NT2/D1 (cell line): ENCODE results near the gene RXFP1.

Experiments used
- DNase-seq: peaks from one replicate; pipeline ENCODE4 v3.0.0-alpha.2; 2011; ENCODE audit warnings: low read depth, low spot score
- H3K27me3 ChIP-seq: 2 replicates; pipeline ENCODE4 v1.6.0; 2011; ENCODE audit warnings: mild to moderate bottlenecking; ENCODE audit not compliant: insufficient read length, insufficient read depth
- H3K36me3 ChIP-seq: 2 replicates; pipeline ENCODE4 v1.6.1; 2011; ENCODE audit warnings: mild to moderate bottlenecking, low read length, mixed read lengths; ENCODE audit not compliant: insufficient read depth, insufficient read length
- H3K4me1 ChIP-seq: 2 replicates; pipeline ENCODE4 v1.5.1; 2011; ENCODE audit not compliant: insufficient read depth, insufficient read length
- H3K4me3 ChIP-seq: 2 replicates; pipeline ENCODE4 v1.5.1; 2011; ENCODE audit warnings: low read depth; ENCODE audit not compliant: insufficient read length
- H3K9ac ChIP-seq: 2 replicates; pipeline ENCODE4 v1.6.0; 2011; ENCODE audit warnings: low read depth; ENCODE audit not compliant: insufficient read length
- H3K9me3 ChIP-seq: 2 replicates; pipeline ENCODE4 v1.5.1; 2011; ENCODE audit warnings: mild to moderate bottlenecking, low read length; ENCODE audit not compliant: insufficient read depth
- SUZ12 ChIP-seq: IDR thresholded peaks from 2 replicates; pipeline ENCODE4 v1.6.1; 2011; ENCODE audit not compliant: insufficient read length, insufficient read depth; ENCODE audit errors: extremely low read depth
- YY1 ChIP-seq: IDR thresholded peaks from 2 replicates; pipeline ENCODE4 v1.6.1; 2011; ENCODE audit not compliant: insufficient read length, insufficient read depth
- ZNF274 ChIP-seq: IDR thresholded peaks from 2 replicates; pipeline ENCODE4 v1.6.1; 2011; ENCODE audit warnings: mild to moderate bottlenecking, low read depth, low read length

The RXFP1 gene

DNA sequence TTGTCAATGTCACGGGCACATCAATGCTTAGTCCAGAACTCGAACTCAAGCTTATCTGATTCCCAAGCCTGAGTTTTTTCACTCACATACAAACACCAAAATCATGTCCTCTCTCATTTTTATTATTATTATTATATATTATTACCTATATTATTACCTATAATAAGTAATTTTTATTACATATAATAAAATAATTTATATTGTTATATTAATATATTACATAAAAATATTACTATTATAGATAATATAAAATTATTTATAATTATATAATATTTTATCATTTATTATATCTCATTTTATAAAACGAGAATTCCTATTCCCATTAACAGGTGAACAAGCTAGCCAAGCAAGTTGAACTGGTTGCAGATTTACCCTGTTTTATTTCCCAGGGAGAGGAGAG is 13.0 kb downstream of the RXFP1 start:
- DNase-seq = no peak
- TF ChIP-seq YY1 (no peak), ZNF274 (no peak), SUZ12 (no peak)
- peaks cover 2% of the 10 kb centered on the region for H3K4me1 ChIP-seq
- no peaks in the 10 kb centered on the region for H3K36me3 ChIP-seq
- no peak overlapping the region for H3K4me3 ChIP-seq
- no peak overlapping the region for H3K9ac ChIP-seq
- no peaks in the 10 kb centered on the region for H3K27me3 ChIP-seq
- H3K9me3 ChIP-seq = no peaks in the 10 kb centered on the region

DNA sequence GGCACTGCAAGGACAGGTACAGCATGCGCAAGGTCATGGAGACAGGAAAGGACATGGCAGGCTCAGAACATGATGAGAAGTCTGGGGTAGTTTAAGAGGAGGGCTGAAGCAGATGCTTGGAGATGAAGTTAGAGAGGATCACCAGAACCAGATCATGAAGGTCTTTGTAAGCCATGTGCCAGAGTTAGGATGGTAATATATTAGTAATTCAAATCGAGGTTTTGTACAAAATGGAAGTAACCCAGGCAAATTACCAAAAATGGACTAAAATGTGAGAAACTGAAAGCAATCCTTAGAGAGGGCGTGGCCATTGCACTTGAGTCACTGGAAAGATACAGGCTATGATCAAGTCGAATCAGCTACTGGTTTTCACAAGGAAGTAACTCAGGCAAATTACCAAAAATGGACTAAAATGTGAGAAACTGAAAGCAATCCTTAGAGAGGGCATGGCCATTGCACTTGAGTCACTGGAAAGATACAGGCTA is 13.5 kb downstream of the RXFP1 start:
- DNase-seq = no peak
- Histone ChIP-seq H3K36me3 (no peaks in the 10 kb centered on the region), H3K4me1 (peaks cover 2% of the 10 kb centered on the region), H3K4me3 (no peak overlapping the region), H3K27me3 (no peaks in the 10 kb centered on the region), H3K9ac (no peak overlapping the region), H3K9me3 (no peaks in the 10 kb centered on the region)
- no peak for TF ChIP-seq YY1

DNA sequence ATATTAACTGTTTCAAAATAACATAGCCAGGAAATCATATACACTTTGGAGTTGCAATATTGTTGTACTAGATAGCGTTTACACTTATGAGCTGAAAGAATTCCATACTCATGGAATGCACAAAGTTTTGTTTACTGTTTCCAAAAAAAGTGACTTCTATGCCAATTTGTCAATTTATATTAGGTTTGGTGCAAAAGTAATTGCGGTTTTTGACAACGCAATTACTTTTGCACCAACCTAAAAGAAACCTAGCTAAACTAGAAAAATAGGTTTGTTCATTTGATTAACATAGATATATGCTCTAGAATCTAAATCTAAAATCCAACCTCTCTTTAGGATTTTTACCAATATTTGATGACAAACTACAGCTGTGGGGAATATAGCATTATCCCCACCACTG is 15.2 kb downstream of the RXFP1 start:
- Histone ChIP-seq H3K36me3 (no peaks in the 10 kb centered on the region), H3K9me3 (no peaks in the 10 kb centered on the region), H3K4me3 (no peak overlapping the region), H3K4me1 (peaks cover 2% of the 10 kb centered on the region), H3K27me3 (no peaks in the 10 kb centered on the region), H3K9ac (no peak overlapping the region)
- DNase-seq = no peak
- TF ChIP-seq YY1 (no peak), ZNF274 (no peak), SUZ12 (no peak)

DNA sequence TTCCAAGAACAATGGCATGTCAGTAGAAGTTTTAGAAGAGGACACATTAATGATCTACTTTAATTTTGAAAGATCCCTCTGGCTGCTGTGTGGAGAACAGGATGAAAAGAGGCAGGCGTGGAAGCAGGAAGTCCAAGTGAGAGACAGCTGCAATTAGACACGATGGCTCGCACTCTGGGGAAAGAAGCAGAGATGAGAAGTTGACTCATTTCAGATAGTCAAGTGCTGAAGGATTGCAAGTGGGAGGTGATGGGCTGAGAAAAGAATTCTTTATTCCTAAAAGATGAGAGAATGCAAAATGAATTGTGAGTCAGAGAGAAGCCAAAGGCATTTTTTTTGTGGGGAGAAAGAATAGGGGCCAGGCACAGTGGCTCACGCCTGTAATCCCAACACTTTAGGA is 16.5 kb downstream of the RXFP1 start:
- no peak for DNase-seq
- Histone ChIP-seq H3K36me3 (no peaks in the 10 kb centered on the region), H3K9me3 (no peaks in the 10 kb centered on the region), H3K4me1 (no peaks in the 10 kb centered on the region), H3K4me3 (no peak overlapping the region), H3K27me3 (no peaks in the 10 kb centered on the region), H3K9ac (no peak overlapping the region)
- TF ChIP-seq SUZ12 (no peak), YY1 (no peak), ZNF274 (no peak)

DNA sequence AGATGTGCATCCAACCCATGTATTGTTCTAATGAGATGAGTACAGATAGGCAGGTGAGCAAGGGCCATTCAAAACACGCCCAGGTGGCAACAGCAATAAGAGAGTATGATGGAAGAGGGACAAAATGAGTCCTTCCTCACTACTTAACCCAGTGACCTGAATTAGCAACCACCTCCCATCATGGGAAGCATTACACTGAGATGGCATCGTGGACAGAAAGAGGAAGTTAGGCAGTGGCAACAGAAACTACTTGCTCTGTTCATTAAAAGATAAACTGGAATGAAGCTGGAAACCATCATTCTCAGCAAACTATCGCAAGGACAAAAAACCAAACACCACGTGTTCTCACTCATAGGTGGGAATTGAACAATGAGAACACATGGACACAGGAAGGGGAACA is 17.2 kb downstream of the RXFP1 start:
- no peaks in the 10 kb centered on the region for H3K36me3 ChIP-seq
- TF ChIP-seq ZNF274 = no peak
- TF ChIP-seq YY1 = no peak
- no peak for TF ChIP-seq SUZ12

DNA sequence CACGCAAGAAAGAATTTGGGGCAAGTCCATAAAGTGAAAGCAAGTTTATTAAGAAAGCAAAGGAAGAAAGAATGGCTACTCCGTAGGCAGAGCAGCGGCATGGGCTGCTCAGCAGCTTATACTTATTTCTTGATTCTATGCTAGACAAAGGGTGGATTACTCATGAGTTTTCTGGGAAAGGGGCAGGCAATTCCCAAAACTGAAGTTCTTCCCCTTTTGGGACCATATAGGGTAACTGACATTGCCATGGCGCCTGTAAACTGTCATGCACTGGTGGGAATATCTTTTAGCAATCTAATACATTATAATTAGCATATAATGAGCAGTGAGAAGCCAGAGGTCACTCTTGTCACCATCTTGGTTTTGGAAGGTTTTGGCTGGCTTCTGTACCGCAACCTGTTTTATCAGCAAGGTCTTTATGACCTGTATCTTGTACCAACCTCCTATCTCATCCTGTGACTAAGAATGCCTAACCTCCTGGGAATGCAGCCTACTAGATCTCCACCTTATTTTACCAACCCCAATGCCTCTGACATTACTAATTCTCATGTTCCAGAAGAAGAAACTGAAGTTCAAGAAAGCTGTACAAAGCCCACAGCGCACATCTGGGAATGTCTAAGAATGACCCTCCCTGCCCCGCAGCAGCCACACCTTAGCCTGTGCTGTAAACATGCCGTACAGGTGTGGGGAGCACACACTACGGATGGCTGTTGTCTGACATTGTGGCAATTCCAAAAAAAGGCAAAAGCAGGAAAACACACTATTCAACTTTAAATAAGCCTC is 18.6 kb downstream of the RXFP1 start:
- H3K36me3 ChIP-seq = no peaks in the 10 kb centered on the region
- no peak for DNase-seq
- TF ChIP-seq SUZ12 = no peak
- no peak for TF ChIP-seq ZNF274
- no peak for TF ChIP-seq YY1
- no peaks in the 10 kb centered on the region for H3K4me1 ChIP-seq
- H3K9me3 ChIP-seq = no peaks in the 10 kb centered on the region
- no peak overlapping the region for H3K9ac ChIP-seq
- H3K27me3 ChIP-seq = no peaks in the 10 kb centered on the region
- no peak overlapping the region for H3K4me3 ChIP-seq

More for the DNA sequence above, 17.2 kb downstream of the RXFP1 start:
- Histone ChIP-seq H3K4me1 (no peaks in the 10 kb centered on the region), H3K9me3 (no peaks in the 10 kb centered on the region), H3K4me3 (no peak overlapping the region), H3K27me3 (no peaks in the 10 kb centered on the region), H3K9ac (no peak overlapping the region)
- no peak for DNase-seq

DNA sequence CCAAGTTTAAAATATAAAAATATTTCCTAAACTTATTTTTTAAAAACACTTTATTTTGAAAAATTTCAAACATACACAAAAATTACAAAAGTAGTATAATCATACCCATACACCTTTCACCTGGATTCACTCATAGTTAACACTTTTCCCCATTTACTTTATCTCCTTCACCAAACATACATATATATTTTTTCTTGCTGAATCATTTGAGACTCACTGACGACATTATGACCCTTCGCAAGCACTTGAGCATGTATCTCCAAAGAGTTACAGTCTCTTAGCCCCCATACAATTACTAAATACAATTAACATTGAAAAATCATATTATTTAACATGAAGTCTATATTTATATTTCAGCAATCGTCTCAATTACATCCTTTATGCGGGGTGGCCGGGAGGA is 19.8 kb downstream of the RXFP1 start:
- no peak overlapping the region for H3K4me3 ChIP-seq
- no peaks in the 10 kb centered on the region for H3K27me3 ChIP-seq
- H3K36me3 ChIP-seq = no peaks in the 10 kb centered on the region
- TF ChIP-seq YY1 = no peak
- no peak for TF ChIP-seq SUZ12
- no peak for TF ChIP-seq ZNF274
- no peaks in the 10 kb centered on the region for H3K4me1 ChIP-seq
- no peaks in the 10 kb centered on the region for H3K9me3 ChIP-seq
- DNase-seq = no peak
- no peak overlapping the region for H3K9ac ChIP-seq

DNA sequence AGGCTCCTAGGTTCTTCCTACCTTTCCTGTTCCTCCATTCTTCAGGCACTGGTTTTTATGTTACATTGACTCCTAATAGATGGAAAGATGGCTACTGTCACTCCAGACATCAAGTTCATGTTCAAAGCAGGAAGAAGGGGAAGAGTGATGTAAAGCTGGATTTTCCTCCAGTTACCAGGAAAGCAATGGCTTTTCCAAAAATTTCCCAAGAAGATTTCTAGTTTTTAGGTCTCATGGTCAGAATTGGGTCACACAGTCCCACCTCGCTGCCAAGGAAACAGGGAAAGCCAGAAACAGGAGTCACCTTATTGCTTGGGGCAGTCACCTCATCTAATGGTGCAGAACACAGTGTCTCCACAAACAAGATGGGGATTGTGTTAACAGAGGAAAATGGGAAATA is 21.5 kb downstream of the RXFP1 start:
- H3K27me3 ChIP-seq = no peaks in the 10 kb centered on the region
- TF ChIP-seq SUZ12 (no peak), ZNF274 (no peak), YY1 (no peak)
- H3K36me3 ChIP-seq = no peaks in the 10 kb centered on the region
- no peak for DNase-seq
- no peak overlapping the region for H3K9ac ChIP-seq
- no peaks in the 10 kb centered on the region for H3K4me1 ChIP-seq
- H3K4me3 ChIP-seq = no peak overlapping the region
- H3K9me3 ChIP-seq = no peaks in the 10 kb centered on the region
